ENCODE results near the gene NPIPA5. TPM values are rescaled to one million over a fixed set of nuclear protein-coding genes. Genes with fewer than 3 reads are reported as not detected.
"Not testable (repeated sequence)": the region's sequence is repeated elsewhere in the genome, so short reads cannot be mapped to it uniquely, and the experiment has no call there.

NPIPA5 gene
- total RNA-seq, 4 donors from 2014 or later: 4.8 to 21.6 (median 11.0) TPM; not detected in 1

GRCh38 chr16:15418206-15418605 is 40.1 kb upstream of the NPIPA5 start:
- no peak for DNase-seq (ENCODE audit: low spot score in 2 of 2)
- H3K27ac ChIP-seq: no peak overlapping the region
- 67 to 85% methylated on average over 3 of the region's 3 CpGs for WGBS, 2 donors
- H3K4me3 ChIP-seq: no peak overlapping the region
- H3K36me3 ChIP-seq: no peaks in the 10 kb centered on the region
- H3K9me3 ChIP-seq: no peaks in the 10 kb centered on the region
- H3K4me1 ChIP-seq: no peaks in the 10 kb centered on the region
- H3K27me3 ChIP-seq: no peaks in the 10 kb centered on the region
- TF ChIP-seq CTCF (IDR thresholded peaks at IDR 0.05) (no peak), POLR2A (IDR thresholded peaks at IDR 0.05) (no peak), EP300 (IDR thresholded peaks at IDR 0.05) (no peak)

- Histone ChIP-seq H3K4me1 (no peaks in the 10 kb centered on the region), H3K27ac (no peak overlapping the region), H3K27me3 (no peaks in the 10 kb centered on the region), H3K4me3 (no peak overlapping the region), H3K36me3 (no peaks in the 10 kb centered on the region), H3K9me3 (no peaks in the 10 kb centered on the region)
- no peak for DNase-seq (ENCODE audit: low spot score in 2 of 2)
- TF ChIP-seq POLR2A (IDR thresholded peaks at IDR 0.05): no peak
- TF ChIP-seq EP300 (IDR thresholded peaks at IDR 0.05): no peak
- no peak for TF ChIP-seq CTCF (IDR thresholded peaks at IDR 0.05)
- 92% methylated on average over 2 of the region's 2 CpGs for WGBS, 2 donors
Observed at GRCh38 chr16:15417197-15417596, 39.1 kb upstream of the NPIPA5 start.

- TF ChIP-seq EP300 (IDR thresholded peaks at IDR 0.05): no peak
- TF ChIP-seq POLR2A (IDR thresholded peaks at IDR 0.05): no peak
- no peak for TF ChIP-seq CTCF (IDR thresholded peaks at IDR 0.05)
- DNase-seq (ENCODE audit: low spot score in 2 of 2): no peak
- 67 to 76% methylated on average over 3 of the region's 3 CpGs for WGBS, 2 donors
- no peaks in the 10 kb centered on the region for H3K27me3 ChIP-seq
- H3K4me1 ChIP-seq: no peaks in the 10 kb centered on the region
- no peaks in the 10 kb centered on the region for H3K36me3 ChIP-seq
- H3K27ac ChIP-seq: no peak overlapping the region
- H3K4me3 ChIP-seq: no peak overlapping the region
- no peaks in the 10 kb centered on the region for H3K9me3 ChIP-seq
Observed at GRCh38 chr16:15415511-15415985, 37.5 kb upstream of the NPIPA5 start.

GRCh38 chr16:15409476-15409875 is 31.4 kb upstream of the NPIPA5 start:
- not testable (repeated sequence) for DNase-seq (ENCODE audit: low spot score in 2 of 2); H3K4me3 ChIP-seq; H3K9me3 ChIP-seq; H3K27ac ChIP-seq; H3K27me3 ChIP-seq; H3K4me1 ChIP-seq
- peaks cover 0 to 13% (median 0%) of the 10 kb centered on the region in 3 donors for H3K36me3 ChIP-seq
- WGBS, 2 donors: 93 to 95% methylated on average over 6 of the region's 6 CpGs

DNA sequence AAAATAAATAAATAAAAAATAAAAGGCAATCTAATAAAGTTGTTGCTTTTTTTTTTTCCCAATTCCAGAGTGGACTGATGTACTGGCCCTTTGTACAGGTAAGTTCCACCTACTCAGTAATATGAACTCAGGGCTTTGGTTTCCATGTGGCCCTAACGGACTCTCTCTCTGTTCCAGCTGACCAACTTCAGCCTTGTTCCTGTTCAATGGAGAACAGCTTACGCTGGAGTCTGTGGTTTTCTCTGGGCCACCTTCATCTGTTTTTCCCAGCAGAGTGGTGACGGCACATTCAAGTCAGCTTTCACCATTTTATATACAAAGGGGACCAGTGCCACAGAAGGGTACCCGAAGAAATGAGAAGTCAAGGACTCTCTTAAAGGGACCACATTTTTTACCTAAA is 29.7 kb upstream of the NPIPA5 start:
- not testable (repeated sequence) for H3K27ac ChIP-seq; H3K4me1 ChIP-seq; DNase-seq (ENCODE audit: low spot score in 2 of 2); H3K27me3 ChIP-seq; H3K9me3 ChIP-seq; H3K4me3 ChIP-seq
- H3K36me3 ChIP-seq: peaks cover 0 to 29% (median 0%) of the 10 kb centered on the region in 3 donors
- WGBS, 2 donors: 83% methylated on average over 4 of the region's 4 CpGs

DNA sequence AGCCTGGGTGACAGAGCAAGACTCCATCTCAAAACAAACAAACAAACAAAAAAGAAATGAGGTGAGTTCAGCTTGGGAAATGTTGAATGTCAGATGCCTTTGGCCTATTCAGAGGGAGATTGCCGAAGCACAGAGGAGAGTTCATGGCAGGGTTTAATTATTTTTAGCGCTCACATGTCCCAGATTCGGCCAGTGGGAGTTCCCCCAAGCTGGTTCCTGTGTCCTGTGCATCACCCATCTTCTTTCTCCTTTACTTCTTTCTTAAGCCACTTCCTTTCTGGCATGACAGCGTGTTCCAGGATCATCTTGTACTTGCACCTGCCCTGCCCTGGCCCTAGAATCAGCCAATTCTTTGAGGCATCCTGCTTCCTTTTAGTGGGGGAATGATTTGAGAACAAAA is 26.7 kb upstream of the NPIPA5 start:
- TF ChIP-seq EP300 (IDR thresholded peaks at IDR 0.05) (peak in 1 of 2 donors; percentile 76), CTCF (IDR thresholded peaks at IDR 0.05) (no peak), POLR2A (IDR thresholded peaks at IDR 0.05) (no peak)
- Histone ChIP-seq H3K4me3 (no peak overlapping the region), H3K9me3 (no peaks in the 10 kb centered on the region), H3K36me3 (peaks cover 0 to 46% (median 4%) of the 10 kb centered on the region in 3 donors), H3K27ac (peak overlapping the region in 2 of 4 donors; percentile 11 to 61), H3K27me3 (no peaks in the 10 kb centered on the region), H3K4me1 (no peaks in the 10 kb centered on the region)
- WGBS, 2 donors: 58 to 66% methylated on average over 4 of the region's 4 CpGs
- peak in 1 of 2 donors; percentile 73 for DNase-seq (ENCODE audit: low spot score in 2 of 2)

DNA sequence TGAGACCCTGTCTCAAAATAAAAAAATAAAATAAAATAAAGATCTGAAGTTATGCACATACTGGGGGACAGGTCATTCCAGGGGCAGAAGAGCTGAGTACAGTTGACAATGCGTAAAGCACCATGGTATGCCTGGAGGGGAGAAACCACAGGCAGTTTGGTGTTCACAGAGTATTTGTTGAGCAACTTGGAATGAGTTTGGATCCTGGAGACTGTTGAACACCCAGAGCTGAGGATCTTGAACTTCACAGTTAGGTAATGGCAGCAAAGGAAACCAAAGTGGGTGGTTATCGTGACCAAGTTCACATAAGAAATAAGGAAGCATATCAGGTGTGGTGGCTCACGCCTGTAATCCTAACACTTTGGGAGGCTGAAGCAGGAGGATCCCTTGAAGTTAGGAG is 26.0 kb upstream of the NPIPA5 start:
- H3K4me3 ChIP-seq; H3K27me3 ChIP-seq; DNase-seq (ENCODE audit: low spot score in 2 of 2); H3K9me3 ChIP-seq; H3K4me1 ChIP-seq: not testable (repeated sequence)
- Histone ChIP-seq H3K27ac (peak overlapping the region in 1 of 4 donors; percentile 61), H3K36me3 (peaks cover 0 to 39% (median 4%) of the 10 kb centered on the region in 3 donors)
- 92 to 96% methylated on average over 3 of the region's 3 CpGs for WGBS, 2 donors

Data from tibial nerve (tissue), 4 donors.